ENCODE measurements around the gene IRF8. TPM values are rescaled to one million over a fixed set of nuclear protein-coding genes. Genes with fewer than 3 reads are reported as not detected.

Gene IRF8
- total RNA-seq, 1 experiment from 2014 or later, result not detected

- BruUV-seq (replicated peaks), result no TSS peak
- ChIA-PET POLR2A (no interaction called here), CTCF (no interaction called here)
- Mint-ChIP-seq H3K4me1 (ENCODE audit: insufficient read depth, unreplicated experiment) (no peaks in the 10 kb centered on the region), H3K36me3 (ENCODE audit: insufficient read depth, unreplicated experiment) (no peaks in the 10 kb centered on the region), H3K27me3 (ENCODE audit: insufficient read depth, unreplicated experiment) (peaks cover 87% of the 10 kb centered on the region), H3K27ac (ENCODE audit: low read depth, unreplicated experiment) (no peak overlapping the region), H3K4me3 (ENCODE audit: unreplicated experiment) (no peak overlapping the region), H3K9me3 (ENCODE audit: unreplicated experiment) (no peaks in the 10 kb centered on the region)
- intact Hi-C loops (cut with micrococcal nuclease), result no loop called here
- DNase-seq (ENCODE audit: unreplicated experiment), result no peak
- TF ChIP-seq, protein P1, sequence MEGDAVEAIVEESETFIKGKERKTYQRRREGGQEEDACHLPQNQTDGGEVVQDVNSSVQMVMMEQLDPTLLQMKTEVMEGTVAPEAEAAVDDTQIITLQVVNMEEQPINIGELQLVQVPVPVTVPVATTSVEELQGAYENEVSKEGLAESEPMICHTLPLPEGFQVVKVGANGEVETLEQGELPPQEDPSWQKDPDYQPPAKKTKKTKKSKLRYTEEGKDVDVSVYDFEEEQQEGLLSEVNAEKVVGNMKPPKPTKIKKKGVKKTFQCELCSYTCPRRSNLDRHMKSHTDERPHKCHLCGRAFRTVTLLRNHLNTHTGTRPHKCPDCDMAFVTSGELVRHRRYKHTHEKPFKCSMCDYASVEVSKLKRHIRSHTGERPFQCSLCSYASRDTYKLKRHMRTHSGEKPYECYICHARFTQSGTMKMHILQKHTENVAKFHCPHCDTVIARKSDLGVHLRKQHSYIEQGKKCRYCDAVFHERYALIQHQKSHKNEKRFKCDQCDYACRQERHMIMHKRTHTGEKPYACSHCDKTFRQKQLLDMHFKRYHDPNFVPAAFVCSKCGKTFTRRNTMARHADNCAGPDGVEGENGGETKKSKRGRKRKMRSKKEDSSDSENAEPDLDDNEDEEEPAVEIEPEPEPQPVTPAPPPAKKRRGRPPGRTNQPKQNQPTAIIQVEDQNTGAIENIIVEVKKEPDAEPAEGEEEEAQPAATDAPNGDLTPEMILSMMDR (IDR thresholded peaks at IDR 0.05; ENCODE audit: unreplicated experiment), result no peak
Measured at GRCh38 chr16:85885537-85885936, 13.4 kb upstream of the IRF8 start.

GRCh38 chr16:85888405-85889331, 10.3 kb upstream of the IRF8 start:
- H3K4me1 Mint-ChIP-seq (ENCODE audit: insufficient read depth, unreplicated experiment), result no peaks in the 10 kb centered on the region
- TF ChIP-seq, protein P1 (IDR thresholded peaks at IDR 0.05; ENCODE audit: unreplicated experiment), result no peak
- no peak overlapping the region for H3K4me3 Mint-ChIP-seq (ENCODE audit: unreplicated experiment)
- no peak overlapping the region for H3K27ac Mint-ChIP-seq (ENCODE audit: low read depth, unreplicated experiment)
- ChIA-PET CTCF (no interaction called here), POLR2A (no interaction called here)
- DNase-seq (ENCODE audit: unreplicated experiment), result peak; percentile 63
- intact Hi-C loops (cut with micrococcal nuclease), result no loop called here
- no peaks in the 10 kb centered on the region for H3K36me3 Mint-ChIP-seq (ENCODE audit: insufficient read depth, unreplicated experiment)
- BruUV-seq (replicated peaks), result no TSS peak
- peaks cover 77% of the 10 kb centered on the region for H3K27me3 Mint-ChIP-seq (ENCODE audit: insufficient read depth, unreplicated experiment)
- no peaks in the 10 kb centered on the region for H3K9me3 Mint-ChIP-seq (ENCODE audit: unreplicated experiment)

DNA sequence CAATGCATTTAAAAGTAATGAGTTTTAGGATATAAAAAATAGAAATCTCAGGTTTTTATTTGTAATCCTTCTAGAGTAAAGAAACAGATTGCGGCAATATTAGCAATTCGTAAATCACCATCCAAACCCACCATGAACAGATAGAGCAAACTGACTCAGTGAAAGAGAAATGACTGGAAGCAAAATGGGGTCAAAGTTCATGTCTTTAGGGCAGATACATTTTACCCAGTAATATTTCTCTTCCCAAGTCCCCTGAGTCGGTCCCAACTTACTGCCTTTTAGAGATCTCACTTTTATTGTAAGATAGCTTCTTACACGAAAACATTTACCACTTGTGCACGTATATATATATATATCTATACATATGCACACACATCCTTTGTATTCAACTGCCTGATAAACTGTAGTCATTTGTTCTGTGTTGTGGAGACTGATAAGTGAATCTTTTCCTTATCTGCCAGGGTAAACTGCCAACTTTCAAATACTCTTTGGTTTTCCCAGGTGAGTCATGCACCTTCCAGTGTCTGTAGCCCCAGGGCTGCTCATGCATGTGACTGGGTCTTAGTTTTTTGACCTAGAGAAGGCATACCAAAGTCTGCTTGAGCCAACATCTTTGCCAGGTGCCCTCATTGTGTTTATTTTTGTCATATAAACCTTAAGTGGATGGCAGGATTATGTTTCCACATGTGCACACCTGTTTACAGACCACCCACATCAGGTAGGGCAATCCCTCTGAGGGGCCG, 7.8 kb upstream of the IRF8 start:
- no peak overlapping the region for H3K27ac Mint-ChIP-seq (ENCODE audit: low read depth, unreplicated experiment)
- no TSS peak for BruUV-seq (replicated peaks)
- DNase-seq (ENCODE audit: unreplicated experiment), result peak; percentile 72
- CTCF ChIA-PET, result interaction anchor here (0.6 to 1.0 kb wide), 2 partner anchors 70 to 89 kb away, joined by 3 read pairs; no protein-coding TSS in a partner anchor
- POLR2A ChIA-PET, result no interaction called here
- H3K4me3 Mint-ChIP-seq (ENCODE audit: unreplicated experiment), result no peak overlapping the region
- intact Hi-C loops (cut with micrococcal nuclease), result no loop called here
- TF ChIP-seq, protein P1 (IDR thresholded peaks at IDR 0.05; ENCODE audit: unreplicated experiment), result no peak
- H3K9me3 Mint-ChIP-seq (ENCODE audit: unreplicated experiment), result no peaks in the 10 kb centered on the region
- peaks cover 77% of the 10 kb centered on the region for H3K27me3 Mint-ChIP-seq (ENCODE audit: insufficient read depth, unreplicated experiment)
- H3K36me3 Mint-ChIP-seq (ENCODE audit: insufficient read depth, unreplicated experiment), result no peaks in the 10 kb centered on the region
- no peaks in the 10 kb centered on the region for H3K4me1 Mint-ChIP-seq (ENCODE audit: insufficient read depth, unreplicated experiment)

DNA sequence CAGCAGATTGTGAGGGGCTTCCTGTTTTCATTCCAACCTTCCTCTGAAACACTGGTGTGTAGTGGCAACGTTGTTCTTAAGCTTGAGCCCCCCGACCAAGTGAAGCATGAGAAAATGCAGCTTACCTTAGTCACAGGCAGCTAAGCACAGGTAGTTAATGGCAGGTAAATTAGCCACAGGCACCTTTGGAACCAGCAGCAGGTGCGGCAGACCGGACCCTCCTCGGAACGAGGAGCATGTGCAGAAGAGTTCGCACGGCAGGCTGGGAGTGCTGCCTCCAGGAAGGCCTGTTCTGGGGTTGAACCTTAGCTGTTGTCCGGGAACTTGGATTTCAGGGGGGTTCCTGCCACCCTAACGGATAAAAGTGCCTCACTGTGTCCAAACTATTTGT, 7.2 kb upstream of the IRF8 start:
- no peak for DNase-seq (ENCODE audit: unreplicated experiment)
- no TSS peak for BruUV-seq (replicated peaks)
- intact Hi-C loops (cut with micrococcal nuclease), result no loop called here
- Mint-ChIP-seq H3K9me3 (ENCODE audit: unreplicated experiment) (no peaks in the 10 kb centered on the region), H3K4me1 (ENCODE audit: insufficient read depth, unreplicated experiment) (no peaks in the 10 kb centered on the region), H3K27ac (ENCODE audit: low read depth, unreplicated experiment) (no peak overlapping the region), H3K4me3 (ENCODE audit: unreplicated experiment) (no peak overlapping the region), H3K36me3 (ENCODE audit: insufficient read depth, unreplicated experiment) (no peaks in the 10 kb centered on the region), H3K27me3 (ENCODE audit: insufficient read depth, unreplicated experiment) (peaks cover 77% of the 10 kb centered on the region)
- ChIA-PET POLR2A (interaction anchor here (0.6 kb wide), 1 partner anchor 33 kb away, joined by 5 read pairs; no protein-coding TSS in a partner anchor), CTCF (interaction anchor here (1.0 kb wide), 1 partner anchor 88 kb away, joined by 3 read pairs; no protein-coding TSS in a partner anchor)
- TF ChIP-seq, protein P1 (IDR thresholded peaks at IDR 0.05; ENCODE audit: unreplicated experiment), result no peak
